Measurements from ENCODE around the gene PIK3C3. TPM values are rescaled to one million over a fixed set of nuclear protein-coding genes. Genes with fewer than 3 reads are reported as not detected.

PIK3C3 gene
- total and polyA plus RNA-seq, 12 donors, result 24.4 to 87.6 (median 64.3) TPM

DNA sequence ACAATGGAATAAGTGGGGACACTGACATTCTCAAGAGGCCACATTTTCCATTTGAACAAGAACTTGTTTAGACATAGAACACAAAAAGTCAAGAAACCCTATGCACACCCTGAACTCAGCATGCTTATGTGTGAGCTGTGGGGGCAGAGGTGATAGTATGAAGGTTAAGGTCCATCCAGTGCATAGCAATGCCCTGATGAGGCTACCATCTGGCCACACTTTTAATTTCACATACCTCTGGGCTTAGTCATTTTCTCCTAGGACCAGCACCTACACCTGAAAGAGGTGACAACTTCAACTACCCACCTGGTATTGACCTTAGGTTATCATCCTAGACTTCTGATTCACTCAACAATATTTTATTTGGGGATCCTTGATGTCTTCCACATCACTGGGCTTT is 139.8 kb downstream of the PIK3C3 start:
- TF ChIP-seq POLR2A (IDR thresholded peaks at IDR 0.05), result no peak
- TF ChIP-seq, protein P1, sequence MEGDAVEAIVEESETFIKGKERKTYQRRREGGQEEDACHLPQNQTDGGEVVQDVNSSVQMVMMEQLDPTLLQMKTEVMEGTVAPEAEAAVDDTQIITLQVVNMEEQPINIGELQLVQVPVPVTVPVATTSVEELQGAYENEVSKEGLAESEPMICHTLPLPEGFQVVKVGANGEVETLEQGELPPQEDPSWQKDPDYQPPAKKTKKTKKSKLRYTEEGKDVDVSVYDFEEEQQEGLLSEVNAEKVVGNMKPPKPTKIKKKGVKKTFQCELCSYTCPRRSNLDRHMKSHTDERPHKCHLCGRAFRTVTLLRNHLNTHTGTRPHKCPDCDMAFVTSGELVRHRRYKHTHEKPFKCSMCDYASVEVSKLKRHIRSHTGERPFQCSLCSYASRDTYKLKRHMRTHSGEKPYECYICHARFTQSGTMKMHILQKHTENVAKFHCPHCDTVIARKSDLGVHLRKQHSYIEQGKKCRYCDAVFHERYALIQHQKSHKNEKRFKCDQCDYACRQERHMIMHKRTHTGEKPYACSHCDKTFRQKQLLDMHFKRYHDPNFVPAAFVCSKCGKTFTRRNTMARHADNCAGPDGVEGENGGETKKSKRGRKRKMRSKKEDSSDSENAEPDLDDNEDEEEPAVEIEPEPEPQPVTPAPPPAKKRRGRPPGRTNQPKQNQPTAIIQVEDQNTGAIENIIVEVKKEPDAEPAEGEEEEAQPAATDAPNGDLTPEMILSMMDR (IDR thresholded peaks at IDR 0.05), result no peak
- intact Hi-C loops (cut with DNase I), result no loop called here
- H3K4me1 ChIP-seq (replicated peaks in 1 of 2), result no peaks in the 10 kb centered on the region
- no peak overlapping the region for H3K4me3 ChIP-seq
- H3K27me3 ChIP-seq, result no peaks in the 10 kb centered on the region
- no peak overlapping the region for H3K27ac ChIP-seq
- H3K9me3 ChIP-seq (replicated peaks in 1 of 3), result no peaks in the 10 kb centered on the region
- no peak for DNase-seq
- H3K36me3 ChIP-seq (replicated peaks in 1 of 2), result no peaks in the 10 kb centered on the region

DNA sequence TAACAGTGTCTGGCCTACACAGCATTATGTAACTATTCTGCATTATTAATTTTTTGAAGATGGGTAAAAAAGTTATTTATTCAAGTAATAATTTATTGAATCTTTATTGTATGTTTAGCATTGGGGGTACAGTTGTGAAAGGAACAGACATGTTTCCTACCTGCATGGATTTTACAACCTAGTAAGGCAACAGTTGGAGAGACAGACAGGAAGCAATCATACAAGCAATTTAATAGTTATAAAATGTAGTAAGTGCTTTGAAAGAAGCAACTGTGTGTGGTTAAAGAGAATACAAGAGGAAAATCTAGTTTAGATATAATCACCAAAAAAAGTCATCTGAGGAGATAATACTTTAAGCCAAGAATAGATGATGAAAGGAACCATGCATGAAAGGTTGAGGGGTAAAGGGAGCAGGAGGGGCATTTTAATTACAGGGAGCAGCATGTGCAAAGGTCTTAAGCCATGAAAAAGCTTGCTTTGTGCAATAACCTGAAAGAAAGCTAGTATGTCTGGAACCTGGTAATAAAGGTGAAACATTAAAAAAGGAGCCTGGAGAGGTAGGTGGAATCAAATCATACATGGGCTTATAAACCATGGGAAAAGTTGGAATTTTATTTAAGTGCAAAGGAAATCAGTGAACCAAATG is 140.8 kb downstream of the PIK3C3 start:
- TF ChIP-seq, protein P1 (IDR thresholded peaks at IDR 0.05), result no peak
- intact Hi-C loops (cut with DNase I), result no loop called here

DNA sequence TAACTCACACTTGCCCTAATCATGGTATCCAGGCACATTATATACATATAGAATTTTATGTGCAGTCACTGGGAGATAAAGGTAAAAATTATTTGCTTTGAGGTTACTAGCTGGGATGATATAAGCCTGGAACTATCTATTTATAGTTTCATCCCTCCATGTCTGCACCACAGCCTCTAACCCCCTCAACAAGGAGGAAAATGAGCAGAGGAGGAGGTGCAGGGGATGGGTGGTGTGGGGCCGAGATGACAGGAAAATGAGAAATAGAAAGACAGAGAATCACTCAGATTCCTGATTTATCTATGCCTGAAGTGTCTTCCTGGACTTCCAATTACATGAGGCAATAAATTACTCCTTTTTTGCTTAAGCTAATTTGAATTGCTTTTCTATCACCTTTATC is 145.2 kb downstream of the PIK3C3 start:
- no peak overlapping the region for H3K4me3 ChIP-seq
- TF ChIP-seq, protein P1 (IDR thresholded peaks at IDR 0.05), result no peak
- TF ChIP-seq POLR2A (IDR thresholded peaks at IDR 0.05), result no peak
- no peak for DNase-seq
- intact Hi-C loops (cut with DNase I), result no loop called here
- WGBS, 4 donors, result 65 to 90% (median 73%) methylated on average over 1 of the region's 1 CpG
- no peaks in the 10 kb centered on the region for H3K9me3 ChIP-seq (replicated peaks in 1 of 3)
- no peak overlapping the region for H3K27ac ChIP-seq
- no peaks in the 10 kb centered on the region for H3K4me1 ChIP-seq (replicated peaks in 1 of 2)
- no peaks in the 10 kb centered on the region for H3K36me3 ChIP-seq (replicated peaks in 1 of 2)
- H3K27me3 ChIP-seq, result no peaks in the 10 kb centered on the region

More for the DNA sequence above, 140.8 kb downstream of the PIK3C3 start:
- Histone ChIP-seq H3K9me3 (replicated peaks in 1 of 3) (no peaks in the 10 kb centered on the region), H3K36me3 (replicated peaks in 1 of 2) (no peaks in the 10 kb centered on the region), H3K4me1 (replicated peaks in 1 of 2) (no peaks in the 10 kb centered on the region), H3K27ac (no peak overlapping the region), H3K4me3 (no peak overlapping the region), H3K27me3 (no peaks in the 10 kb centered on the region)
- no peak for DNase-seq

DNA sequence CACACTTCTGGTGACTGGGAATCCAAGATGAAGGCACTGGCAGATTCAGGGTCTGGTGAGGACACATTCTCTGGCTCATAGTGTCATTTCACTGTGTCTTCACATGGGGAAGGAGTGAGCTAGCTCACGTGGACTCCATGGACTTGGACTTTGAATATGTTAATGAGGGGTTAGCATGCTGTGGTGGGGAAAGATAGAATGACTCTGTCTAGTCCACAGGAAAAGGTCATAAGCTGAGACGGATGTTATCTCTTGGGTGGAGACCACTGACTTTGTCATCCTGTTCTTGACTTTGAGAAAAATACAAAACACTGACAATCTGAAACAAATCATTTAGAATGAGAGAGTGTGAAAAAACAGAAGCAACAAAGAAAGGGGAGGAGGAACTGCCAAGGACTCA is 145.9 kb downstream of the PIK3C3 start:
- TF ChIP-seq, protein P1 (IDR thresholded peaks at IDR 0.05), result no peak
- no peak for TF ChIP-seq POLR2A (IDR thresholded peaks at IDR 0.05)

More for the DNA sequence above, 145.9 kb downstream of the PIK3C3 start:
- intact Hi-C loops (cut with DNase I), result no loop called here
- no peaks in the 10 kb centered on the region for H3K36me3 ChIP-seq (replicated peaks in 1 of 2)
- H3K27me3 ChIP-seq, result no peaks in the 10 kb centered on the region
- no peak overlapping the region for H3K4me3 ChIP-seq
- no peaks in the 10 kb centered on the region for H3K9me3 ChIP-seq (replicated peaks in 1 of 3)
- no peaks in the 10 kb centered on the region for H3K4me1 ChIP-seq (replicated peaks in 1 of 2)
- DNase-seq, result no peak
- H3K27ac ChIP-seq, result no peak overlapping the region
- WGBS, 4 donors, result 45 to 70% (median 63%) methylated on average over 2 of the region's 2 CpGs

Data from adrenal gland (tissue), 12 donors.